Adrenal gland (tissue), 5 donors: ENCODE data around the gene PTPN7.

Experiments
- POLR2A ChIP-seq, 2 donors: fragments of 450-650 bp; IDR thresholded peaks; one replicate each; pipeline ENCODE4 v1.6.1; 2017; ENCODE audit warnings: antibody characterized with exemption in 2 of 2, mild to moderate bottlenecking in 2 of 2, moderate library complexity in 1 of 2
- TF ChIP-seq, protein P1 (sequence below), 6 experiments: fragments of 450-650 bp in 4 of 6; fragments of 200-600 bp in 2 of 6; sonication (generic) in 1 of 6; IDR thresholded peaks; 1 replicate in 5 of 6; 2 replicates in 1 of 6; pipeline versions ENCODE4 v1.5.1 to v1.8.0; 2016 to 2021; ENCODE audit warnings: antibody characterized with exemption in 6 of 6, mild to moderate bottlenecking in 2 of 6, moderate library complexity in 1 of 6
- donor health status: DM: no; HTN: no; CAD: no.

DNA sequence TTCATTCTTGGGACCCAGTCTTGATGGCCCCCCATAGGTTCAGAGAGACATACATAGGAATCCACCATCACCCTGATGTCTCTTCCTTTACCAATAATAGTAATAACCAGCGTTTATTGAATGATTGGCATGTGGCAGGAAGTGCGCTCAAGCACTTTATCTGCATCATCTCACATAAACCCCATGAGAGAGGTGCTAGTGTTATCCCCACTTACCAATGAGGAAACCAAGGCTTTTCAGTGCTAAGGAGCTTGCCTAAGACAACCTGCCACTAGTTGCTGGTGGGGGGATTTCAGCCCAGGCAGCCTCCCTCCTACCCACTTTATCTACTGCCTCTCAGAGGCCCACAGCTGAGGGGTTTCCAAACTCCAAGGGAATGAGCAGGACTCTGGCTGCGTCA, 40.9 kb upstream of the PTPN7 start:
- TF ChIP-seq, protein P1, sequence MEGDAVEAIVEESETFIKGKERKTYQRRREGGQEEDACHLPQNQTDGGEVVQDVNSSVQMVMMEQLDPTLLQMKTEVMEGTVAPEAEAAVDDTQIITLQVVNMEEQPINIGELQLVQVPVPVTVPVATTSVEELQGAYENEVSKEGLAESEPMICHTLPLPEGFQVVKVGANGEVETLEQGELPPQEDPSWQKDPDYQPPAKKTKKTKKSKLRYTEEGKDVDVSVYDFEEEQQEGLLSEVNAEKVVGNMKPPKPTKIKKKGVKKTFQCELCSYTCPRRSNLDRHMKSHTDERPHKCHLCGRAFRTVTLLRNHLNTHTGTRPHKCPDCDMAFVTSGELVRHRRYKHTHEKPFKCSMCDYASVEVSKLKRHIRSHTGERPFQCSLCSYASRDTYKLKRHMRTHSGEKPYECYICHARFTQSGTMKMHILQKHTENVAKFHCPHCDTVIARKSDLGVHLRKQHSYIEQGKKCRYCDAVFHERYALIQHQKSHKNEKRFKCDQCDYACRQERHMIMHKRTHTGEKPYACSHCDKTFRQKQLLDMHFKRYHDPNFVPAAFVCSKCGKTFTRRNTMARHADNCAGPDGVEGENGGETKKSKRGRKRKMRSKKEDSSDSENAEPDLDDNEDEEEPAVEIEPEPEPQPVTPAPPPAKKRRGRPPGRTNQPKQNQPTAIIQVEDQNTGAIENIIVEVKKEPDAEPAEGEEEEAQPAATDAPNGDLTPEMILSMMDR (IDR thresholded peaks at IDR 0.05): no peak
- no peak for TF ChIP-seq POLR2A (IDR thresholded peaks at IDR 0.05)
